Neuronal stem cell (in vitro differentiated cells): ENCODE measurements around the gene PLXNA4.

Experiments used
- DNase-seq: peaks from one replicate; pipeline ENCODE4 v3.0.0-alpha.2; 2013; ENCODE audit warnings: low spot score
- H2AFZ ChIP-seq: one replicate; pipeline ENCODE4 v1.6.1; 2013; ENCODE audit warnings: mild to moderate bottlenecking, low read length, inconsistent platforms
- H2AK5ac ChIP-seq: 2 replicates; pipeline ENCODE4 v1.6.1; 2013; ENCODE audit warnings: low read depth, mild to moderate bottlenecking, inconsistent platforms, low read length, moderate library complexity, mixed read lengths
- H2BK120ac ChIP-seq: 2 replicates; pipeline ENCODE4 v1.6.1; 2013; ENCODE audit warnings: low read depth, mild to moderate bottlenecking, inconsistent platforms, low read length, moderate library complexity, mixed read lengths
- H2BK12ac ChIP-seq: one replicate; pipeline ENCODE4 v1.6.1; 2013; ENCODE audit warnings: low read length, inconsistent platforms
- H2BK15ac ChIP-seq: 2 replicates; pipeline ENCODE4 v1.6.1; 2013; ENCODE audit warnings: mild to moderate bottlenecking, low read length, inconsistent platforms, mixed read lengths
- H2BK5ac ChIP-seq: one replicate; pipeline ENCODE4 v1.6.1; 2013; ENCODE audit warnings: inconsistent platforms, mild to moderate bottlenecking, low read length, moderate library complexity
- H3K14ac ChIP-seq: one replicate; pipeline ENCODE4 v1.6.1; 2013; ENCODE audit warnings: low read length, inconsistent platforms
- H3K18ac ChIP-seq: 2 replicates; pipeline ENCODE4 v1.6.1; 2013; ENCODE audit warnings: low read length, inconsistent platforms
- H3K23ac ChIP-seq: 2 replicates; pipeline ENCODE4 v1.6.1; 2013; ENCODE audit warnings: low read depth, mild to moderate bottlenecking, mixed read lengths, low read length, inconsistent platforms; ENCODE audit not compliant: poor library complexity
- H3K27ac ChIP-seq: replicated peaks from 3 replicates; pipeline ENCODE4 v1.5.1; 2013; ENCODE audit warnings: low read length, inconsistent platforms
- H3K27me3 ChIP-seq, 3 experiments: 2 replicates each; pipeline ENCODE4 v1.6.1; 2013; ENCODE audit warnings: low read length in 3 of 3, mild to moderate bottlenecking in 2 of 3, inconsistent platforms in 1 of 3, low read depth in 1 of 3, mixed read lengths in 1 of 3, moderate library complexity in 1 of 3; ENCODE audit not compliant: control insufficient read depth in 3 of 3, insufficient read depth in 3 of 3
- H3K36me3 ChIP-seq, 2 donors: replicated peaks in 1 of 2; 2 replicates each; pipeline ENCODE4 v1.6.1; 2013; ENCODE audit warnings: low read length in 2 of 2; ENCODE audit not compliant: control insufficient read depth in 2 of 2, insufficient read depth in 2 of 2
- H3K4ac ChIP-seq: 2 replicates; pipeline ENCODE4 v1.6.1; 2013; ENCODE audit warnings: inconsistent platforms, mild to moderate bottlenecking, low read length, moderate library complexity
- H3K4me1 ChIP-seq, 2 donors: 1 replicate in 1 of 2; 2 replicates in 1 of 2; pipeline ENCODE4 v1.6.1; 2013; ENCODE audit warnings: low read length in 2 of 2, low read depth in 1 of 2; ENCODE audit not compliant: control insufficient read depth in 2 of 2, insufficient read depth in 1 of 2
- H3K4me2 ChIP-seq: one replicate; pipeline ENCODE4 v1.6.1; 2013; ENCODE audit warnings: mild to moderate bottlenecking, low read length, inconsistent platforms; ENCODE audit not compliant: insufficient read depth, poor library complexity, severe bottlenecking
- H3K4me3 ChIP-seq, 2 donors: 2 replicates each; pipeline ENCODE4 v1.5.1; 2013; ENCODE audit warnings: low read length in 2 of 2, mild to moderate bottlenecking in 2 of 2, inconsistent platforms in 1 of 2, moderate library complexity in 1 of 2
- H3K79me1 ChIP-seq: one replicate; pipeline ENCODE4 v1.6.1; 2013; ENCODE audit warnings: low read depth, mild to moderate bottlenecking, inconsistent platforms, low read length, moderate library complexity
- H3K9ac ChIP-seq: one replicate; pipeline ENCODE4 v1.6.1; 2013; ENCODE audit warnings: mild to moderate bottlenecking, low read depth, low read length, inconsistent platforms; ENCODE audit not compliant: poor library complexity
- H3K9me3 ChIP-seq, 2 donors: replicated peaks in 1 of 2; 2 replicates each; pipeline versions ENCODE3 to v1.6.1; 2013; ENCODE audit warnings: low read length in 2 of 2, mild to moderate bottlenecking in 2 of 2, inconsistent platforms in 1 of 2, low read depth in 1 of 2, mixed read lengths in 1 of 2, moderate library complexity in 1 of 2; ENCODE audit not compliant: control insufficient read depth in 2 of 2, insufficient read depth in 1 of 2
- H4K8ac ChIP-seq: one replicate; pipeline ENCODE4 v1.6.1; 2013; ENCODE audit warnings: low read depth, mild to moderate bottlenecking, inconsistent platforms, low read length, moderate library complexity
- H4K91ac ChIP-seq: one replicate; pipeline ENCODE4 v1.6.1; 2013; ENCODE audit warnings: low read length, low read depth, mild to moderate bottlenecking, inconsistent platforms; ENCODE audit not compliant: poor library complexity
- WGBS, 2 donors: extraction: QIAGEN DNeasy Blood & Tissue Kit; methylation state at CpG; one replicate each; pipeline ENCODE4 v1.1.7; 2013; ENCODE audit warnings: missing lambda C conversion rate in 2 of 2, mixed read lengths in 1 of 2; ENCODE audit not compliant: insufficient read length in 2 of 2, insufficient replicate concordance in 1 of 2; ENCODE audit errors: extremely low coverage in 2 of 2; 5-methylcytosine and 5-hydroxymethylcytosine counted together

PLXNA4 gene

GRCh38 chr7:132102391-132102790, 473.9 kb downstream of the PLXNA4 start:
- H3K27me3 ChIP-seq, result no peaks in the 10 kb centered on the region
- no peak overlapping the region for H3K23ac ChIP-seq
- H3K9ac ChIP-seq, result no peak overlapping the region
- DNase-seq, result no peak
- H2BK5ac ChIP-seq, result no peak overlapping the region
- H2BK120ac ChIP-seq, result no peak overlapping the region
- no CpG with 5 or more reads among the region's 10 CpGs for WGBS, 2 donors
- no peak overlapping the region for H3K27ac ChIP-seq
- H4K8ac ChIP-seq, result no peak overlapping the region
- no peak overlapping the region for H2AFZ ChIP-seq
- no peak overlapping the region for H2BK12ac ChIP-seq
- no peaks in the 10 kb centered on the region for H3K36me3 ChIP-seq
- no peak overlapping the region for H2BK15ac ChIP-seq
- no peak overlapping the region for H3K4me2 ChIP-seq
- H4K91ac ChIP-seq, result no peak overlapping the region
- H2AK5ac ChIP-seq, result no peak overlapping the region
- H3K18ac ChIP-seq, result no peak overlapping the region
- H3K9me3 ChIP-seq, result no peaks in the 10 kb centered on the region
- H3K79me1 ChIP-seq, result no peaks in the 10 kb centered on the region
- H3K4me3 ChIP-seq, result no peak overlapping the region
- H3K4ac ChIP-seq, result no peak overlapping the region
- H3K4me1 ChIP-seq, result peaks cover 0 to 1% of the 10 kb centered on the region in 2 donors
- H3K14ac ChIP-seq, result no peak overlapping the region

GRCh38 chr7:132100981-132101380, 475.3 kb downstream of the PLXNA4 start:
- H2AFZ ChIP-seq, result no peak overlapping the region
- no peaks in the 10 kb centered on the region for H3K27me3 ChIP-seq
- peak overlapping the region; percentile 39 for H2BK15ac ChIP-seq
- H3K27ac ChIP-seq, result no peak overlapping the region
- H3K9me3 ChIP-seq, result no peaks in the 10 kb centered on the region
- H3K4me1 ChIP-seq, result peaks cover 0 to 1% of the 10 kb centered on the region in 2 donors
- H4K91ac ChIP-seq, result no peak overlapping the region
- no peaks in the 10 kb centered on the region for H3K36me3 ChIP-seq
- H3K79me1 ChIP-seq, result no peaks in the 10 kb centered on the region
- no peak overlapping the region for H3K9ac ChIP-seq
- no peak overlapping the region for H2BK5ac ChIP-seq
- no peak overlapping the region for H3K14ac ChIP-seq
- no peak overlapping the region for H3K4me2 ChIP-seq
- no peak overlapping the region for H4K8ac ChIP-seq
- no peak overlapping the region for H3K4ac ChIP-seq
- no peak overlapping the region for H3K23ac ChIP-seq
- H2AK5ac ChIP-seq, result no peak overlapping the region
- H3K18ac ChIP-seq, result peak overlapping the region; percentile 67
- no peak overlapping the region for H2BK120ac ChIP-seq
- H3K4me3 ChIP-seq, result no peak overlapping the region
- no peak for DNase-seq
- no CpG with 5 or more reads among the region's 6 CpGs for WGBS, 2 donors
- H2BK12ac ChIP-seq, result no peak overlapping the region

GRCh38 chr7:132100483-132100882, 475.8 kb downstream of the PLXNA4 start:
- no peak overlapping the region for H4K8ac ChIP-seq
- H2AK5ac ChIP-seq, result no peak overlapping the region
- no peak overlapping the region for H3K4me3 ChIP-seq
- H3K27ac ChIP-seq, result no peak overlapping the region
- H3K9ac ChIP-seq, result no peak overlapping the region
- no peak overlapping the region for H3K4me2 ChIP-seq
- no peak overlapping the region for H2BK12ac ChIP-seq
- no peak overlapping the region for H3K14ac ChIP-seq
- H4K91ac ChIP-seq, result no peak overlapping the region
- no CpG with 5 or more reads among the region's 3 CpGs for WGBS, 2 donors
- H2BK120ac ChIP-seq, result no peak overlapping the region
- no peaks in the 10 kb centered on the region for H3K27me3 ChIP-seq
- no peak overlapping the region for H2AFZ ChIP-seq
- DNase-seq, result no peak
- H3K18ac ChIP-seq, result no peak overlapping the region
- H2BK15ac ChIP-seq, result no peak overlapping the region
- H3K4ac ChIP-seq, result no peak overlapping the region
- H3K9me3 ChIP-seq, result no peaks in the 10 kb centered on the region
- H3K4me1 ChIP-seq, result peaks cover 0 to 1% of the 10 kb centered on the region in 2 donors
- no peak overlapping the region for H3K23ac ChIP-seq
- no peak overlapping the region for H2BK5ac ChIP-seq
- no peaks in the 10 kb centered on the region for H3K79me1 ChIP-seq
- H3K36me3 ChIP-seq, result no peaks in the 10 kb centered on the region

DNA sequence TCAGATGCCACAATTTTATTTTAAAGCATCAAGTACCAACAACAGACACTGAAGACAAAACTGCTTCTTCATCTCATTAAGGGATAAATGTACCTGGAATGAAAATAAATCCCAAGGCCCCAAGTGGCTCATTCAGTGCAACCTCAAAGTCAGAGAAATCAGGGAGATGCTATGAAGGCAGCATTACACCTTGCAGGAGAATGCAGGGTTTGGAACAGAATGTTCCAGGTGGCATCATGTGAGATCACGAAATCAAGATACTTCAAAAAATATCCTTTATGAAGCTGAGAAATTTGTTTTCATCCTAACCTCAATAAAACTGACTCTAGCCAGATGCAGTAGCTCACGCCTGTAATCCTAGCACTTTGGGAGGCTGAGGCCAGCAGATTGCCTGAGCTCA, 477.1 kb downstream of the PLXNA4 start:
- H3K4ac ChIP-seq, result no peak overlapping the region
- H3K18ac ChIP-seq, result no peak overlapping the region
- H3K4me1 ChIP-seq, result no peaks in the 10 kb centered on the region
- H3K79me1 ChIP-seq, result no peaks in the 10 kb centered on the region
- H3K27me3 ChIP-seq, result no peaks in the 10 kb centered on the region
- H4K8ac ChIP-seq, result no peak overlapping the region
- H3K36me3 ChIP-seq, result no peaks in the 10 kb centered on the region
- no peak overlapping the region for H3K14ac ChIP-seq
- H3K9me3 ChIP-seq, result no peaks in the 10 kb centered on the region
- no peak overlapping the region for H3K4me2 ChIP-seq
- no CpG with 5 or more reads among the region's 2 CpGs for WGBS, 2 donors
- H3K4me3 ChIP-seq, result no peak overlapping the region
- no peak overlapping the region for H4K91ac ChIP-seq
- H2BK12ac ChIP-seq, result no peak overlapping the region
- H2BK5ac ChIP-seq, result no peak overlapping the region
- no peak overlapping the region for H2BK15ac ChIP-seq
- H3K23ac ChIP-seq, result no peak overlapping the region
- no peak overlapping the region for H2BK120ac ChIP-seq
- no peak overlapping the region for H3K9ac ChIP-seq
- DNase-seq, result no peak
- no peak overlapping the region for H3K27ac ChIP-seq
- H2AK5ac ChIP-seq, result no peak overlapping the region
- H2AFZ ChIP-seq, result no peak overlapping the region
